Esophagus squamous epithelium (tissue), 5 donors: ENCODE measurements around the gene PNO1. TPM values are rescaled to one million over a fixed set of nuclear protein-coding genes. Genes with fewer than 3 reads are reported as not detected.

ENCODE experiments used
- DNase-seq: peaks from one replicate; lab custom pipeline; 2025; lab: John Stamatoyannopoulos, UW
- H3K27ac ChIP-seq, 4 donors: fragments of 200-600 bp; sonication (generic); one replicate each; pipeline ENCODE4 v1.5.1; 2016 to 2019; ENCODE audit warnings: mild to moderate bottlenecking in 1 of 4
- H3K27me3 ChIP-seq, 4 donors: fragments of 200-600 bp; sonication (generic); 1 replicate in 3 of 4; 2 replicates in 1 of 4; pipeline versions ENCODE4 v1.5.1 to v1.6.0; 2017 to 2021; ENCODE audit warnings: antibody characterized with exemption in 1 of 4
- H3K36me3 ChIP-seq, 3 donors: fragments of 200-600 bp; sonication (generic); one replicate each; pipeline ENCODE4 v1.5.1; 2016 to 2019
- H3K4me1 ChIP-seq, 3 donors: fragments of 200-600 bp; sonication (generic); one replicate each; pipeline ENCODE4 v1.5.1; 2017 to 2019
- H3K4me3 ChIP-seq, 4 donors: fragments of 200-600 bp; sonication (generic); 1 replicate in 3 of 4; 2 replicates in 1 of 4; pipeline ENCODE4 v1.5.1; 2016 to 2019; ENCODE audit warnings: mild to moderate bottlenecking in 2 of 4, moderate library complexity in 1 of 4
- H3K9me3 ChIP-seq, 3 donors: fragments of 200-600 bp; sonication (generic); one replicate each; pipeline ENCODE4 v1.5.1; 2016 to 2019
- CTCF ChIP-seq, 6 experiments: fragments of 450-650 bp in 4 of 6; fragments of 200-600 bp in 2 of 6; sonication (generic) in 2 of 6; IDR thresholded peaks; one replicate each; pipeline ENCODE4 v1.5.1; 2016 to 2019; ENCODE audit warnings: antibody characterized with exemption in 6 of 6, mild to moderate bottlenecking in 4 of 6, moderate library complexity in 4 of 6
- POLR2A ChIP-seq, 4 donors: fragments of 450-650 bp; IDR thresholded peaks; one replicate each; pipeline ENCODE4 v1.6.1; 2017; ENCODE audit warnings: antibody characterized with exemption in 4 of 4, mild to moderate bottlenecking in 4 of 4, moderate library complexity in 3 of 4
- WGBS, 2 donors: methylation state at CpG; one replicate each; pipeline ENCODE4 v1.1.5; 2018; 5-methylcytosine and 5-hydroxymethylcytosine counted together
- intact Hi-C: fragments of 100-400 bp; cut with DNase I; formaldehyde crosslinking; loops from one replicate; pipeline ENCODE4 v1.15.0; 2022
- total RNA-seq, 4 donors: library from RNA; depleted of rRNA; stranded (reverse); fragments of >200 nt; gene quantifications; one replicate each; pipeline ENCODE4 v1.1.0, GENCODE V29; 2016
- donor health status: DM: yes; HTN: yes; CAD: no.

PNO1 gene
- total RNA-seq, 4 donors from 2014 or later = 7.9 to 25.6 (median 15.8) TPM

- H3K27me3 ChIP-seq = no peaks in the 10 kb centered on the region
- peaks cover 18 to 49% (median 31%) of the 10 kb centered on the region in 3 donors for H3K4me1 ChIP-seq
- peaks cover 0 to 6% (median 5%) of the 10 kb centered on the region in 3 donors for H3K36me3 ChIP-seq
- 96 to 97% methylated on average over 7 of the region's 7 CpGs for WGBS, 2 donors
- H3K4me3 ChIP-seq = no peak overlapping the region
- no peak for TF ChIP-seq POLR2A (IDR thresholded peaks at IDR 0.05)
- DNase-seq = no peak
- intact Hi-C loops = no loop called here
- H3K9me3 ChIP-seq = no peaks in the 10 kb centered on the region
- H3K27ac ChIP-seq = no peak overlapping the region
Observed at GRCh38 chr2:68155618-68156017, 2.1 kb upstream of the PNO1 start.

GRCh38 chr2:68156419-68156818, 1.3 kb upstream of the PNO1 start:
- peak overlapping the region; percentile 69 to 99 (median 94) for H3K4me3 ChIP-seq
- H3K9me3 ChIP-seq = no peaks in the 10 kb centered on the region
- H3K4me1 ChIP-seq = peaks cover 18 to 49% (median 31%) of the 10 kb centered on the region in 3 donors
- H3K27me3 ChIP-seq = no peaks in the 10 kb centered on the region
- peak overlapping the region in 3 of 4 donors; percentile 94 to 96 (median 96) for H3K27ac ChIP-seq
- no peak for DNase-seq
- 8 to 9% methylated on average over 3 of the region's 3 CpGs for WGBS, 2 donors
- intact Hi-C loops = no loop called here
- H3K36me3 ChIP-seq = peaks cover 0 to 14% (median 5%) of the 10 kb centered on the region in 3 donors
- no peak for TF ChIP-seq CTCF (IDR thresholded peaks at IDR 0.05)
- no peak for TF ChIP-seq POLR2A (IDR thresholded peaks at IDR 0.05)

GRCh38 chr2:68157002-68157401, 686 bp upstream of the PNO1 start:
- H3K27ac ChIP-seq = peak overlapping the region; percentile 80 to 96 (median 95)
- peaks cover 18 to 49% (median 31%) of the 10 kb centered on the region in 3 donors for H3K4me1 ChIP-seq
- WGBS, 2 donors = 0 to 2% methylated on average over 12 to 21 of the region's 28 CpGs
- no peaks in the 10 kb centered on the region for H3K27me3 ChIP-seq
- no peaks in the 10 kb centered on the region for H3K9me3 ChIP-seq
- intact Hi-C loops = no loop called here
- TF ChIP-seq CTCF (IDR thresholded peaks at IDR 0.05) = no peak
- TF ChIP-seq POLR2A (IDR thresholded peaks at IDR 0.05) = no peak
- H3K36me3 ChIP-seq = peaks cover 0 to 20% (median 5%) of the 10 kb centered on the region in 3 donors
- H3K4me3 ChIP-seq = peak overlapping the region; percentile 69 to 99 (median 94)
- no peak for DNase-seq

- peaks cover 18 to 43% (median 31%) of the 10 kb centered on the region in 3 donors for H3K4me1 ChIP-seq
- H3K27ac ChIP-seq = peak overlapping the region; percentile 80 to 96 (median 95)
- 0% methylated on average over 5 to 7 of the region's 7 CpGs for WGBS, 2 donors
- H3K27me3 ChIP-seq = no peaks in the 10 kb centered on the region
- no peak for TF ChIP-seq POLR2A (IDR thresholded peaks at IDR 0.05)
- no peak for TF ChIP-seq CTCF (IDR thresholded peaks at IDR 0.05)
- intact Hi-C loops = no loop called here
- H3K9me3 ChIP-seq = no peaks in the 10 kb centered on the region
- no peak for DNase-seq
- peak overlapping the region; percentile 69 to 99 (median 94) for H3K4me3 ChIP-seq
- peaks cover 0 to 31% (median 5%) of the 10 kb centered on the region in 3 donors for H3K36me3 ChIP-seq
Observed at GRCh38 chr2:68158134-68158447, 403 bp downstream of the PNO1 start.

- DNase-seq = no peak
- Histone ChIP-seq H3K9me3 (no peaks in the 10 kb centered on the region), H3K4me3 (no peak overlapping the region), H3K4me1 (peaks cover 6 to 12% (median 11%) of the 10 kb centered on the region in 3 donors), H3K27me3 (no peaks in the 10 kb centered on the region), H3K27ac (no peak overlapping the region), H3K36me3 (peaks cover 5 to 79% (median 13%) of the 10 kb centered on the region in 3 donors)
- intact Hi-C loops = no loop called here
- WGBS, 2 donors = 95 to 100% methylated on average over 1 of the region's 1 CpG
- TF ChIP-seq CTCF (IDR thresholded peaks at IDR 0.05) (no peak), POLR2A (IDR thresholded peaks at IDR 0.05) (no peak)
Observed at GRCh38 chr2:68163641-68164040, 6.0 kb downstream of the PNO1 start.

- no peaks in the 10 kb centered on the region for H3K27me3 ChIP-seq
- no peak for DNase-seq
- H3K27ac ChIP-seq = no peak overlapping the region
- TF ChIP-seq POLR2A (IDR thresholded peaks at IDR 0.05) (no peak), CTCF (IDR thresholded peaks at IDR 0.05) (no peak)
- intact Hi-C loops = no loop called here
- H3K9me3 ChIP-seq = no peaks in the 10 kb centered on the region
- peaks cover 0 to 72% (median 13%) of the 10 kb centered on the region in 3 donors for H3K36me3 ChIP-seq
- H3K4me3 ChIP-seq = no peak overlapping the region
- H3K4me1 ChIP-seq = no peaks in the 10 kb centered on the region
- 43 to 85% methylated on average over 3 of the region's 3 CpGs for WGBS, 2 donors
Observed at GRCh38 chr2:68167186-68167585, 9.5 kb downstream of the PNO1 start.
